NCI-H128 (cell line): ENCODE measurements around the gene SAMD3.
"Not testable (repeated sequence)": the region's sequence is repeated elsewhere in the genome, so short reads cannot be mapped to it uniquely, and the experiment has no call there.

Experiments used
- DNase-seq: peaks from one replicate; lab custom pipeline; 2025; ENCODE audit not compliant: unreplicated experiment; lab: John Stamatoyannopoulos, UW

SAMD3 gene

GRCh38 chr6:130138116-130138908, 84.4 kb downstream of the SAMD3 start:
- DNase-seq: no peak

DNA sequence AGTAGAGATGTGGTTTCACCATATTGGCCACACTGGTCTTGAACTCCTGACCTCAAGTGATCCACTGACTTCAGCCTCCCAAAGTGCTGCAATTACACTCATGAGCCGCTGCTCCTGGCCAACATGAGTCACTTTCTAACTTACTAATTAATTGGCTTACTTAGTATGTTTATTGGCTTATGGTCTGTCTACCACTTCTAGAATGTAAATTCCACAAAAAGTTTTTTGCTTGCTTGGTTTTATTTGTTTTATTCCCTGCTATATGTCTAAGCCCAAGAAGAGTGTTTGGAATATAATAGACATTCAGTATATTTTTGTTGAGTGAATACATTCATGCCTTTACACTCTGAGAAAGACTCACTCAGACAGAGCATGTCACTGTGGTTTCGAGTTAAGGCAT, 86.0 kb downstream of the SAMD3 start:
- DNase-seq: no peak

GRCh38 chr6:130134582-130134981, 88.2 kb downstream of the SAMD3 start:
- DNase-seq: no peak

GRCh38 chr6:130132286-130132701, 90.5 kb downstream of the SAMD3 start:
- DNase-seq: no peak

DNA sequence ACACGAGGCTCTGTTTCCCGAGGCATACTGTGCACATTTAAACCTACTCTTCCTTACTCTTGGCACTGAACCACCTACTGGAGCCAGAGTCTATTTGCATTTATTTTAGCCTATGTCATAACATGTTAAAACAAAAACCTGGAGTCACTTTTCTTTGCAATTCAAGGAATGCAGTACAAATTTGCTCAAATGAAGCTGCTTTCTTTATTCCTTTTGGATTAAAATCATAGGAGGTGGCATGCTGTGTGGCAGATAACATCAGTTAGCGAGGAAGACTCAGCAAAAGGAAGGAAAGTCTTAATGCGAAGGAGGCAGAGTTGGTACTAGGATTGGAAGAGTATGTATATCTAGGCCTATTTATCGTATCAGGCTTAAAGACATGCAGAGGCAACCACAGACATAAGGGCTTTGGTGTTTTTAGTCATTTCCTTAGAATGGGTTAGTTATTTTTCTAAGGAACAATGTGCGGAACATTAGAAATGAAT, 92.9 kb downstream of the SAMD3 start:
- DNase-seq: no peak

DNA sequence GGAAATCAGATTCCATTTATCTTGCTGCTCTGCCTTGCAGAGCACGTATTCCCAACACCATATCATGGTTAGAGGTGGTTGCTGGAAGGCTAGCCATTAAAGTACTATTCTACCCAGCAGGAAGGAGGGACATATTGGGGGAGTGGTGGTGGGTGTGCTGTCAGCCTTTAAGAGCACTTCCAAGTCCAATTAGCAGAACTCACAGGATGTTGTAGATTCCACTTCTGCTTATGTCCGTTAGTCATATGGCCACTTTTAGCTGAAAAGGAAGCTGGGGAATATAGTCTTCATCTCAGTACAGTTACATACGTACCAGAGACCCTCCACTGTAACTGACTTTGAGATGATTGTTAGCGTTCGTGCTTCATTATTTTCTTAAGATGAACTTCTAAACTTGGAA, 94.4 kb downstream of the SAMD3 start:
- DNase-seq: no peak

DNA sequence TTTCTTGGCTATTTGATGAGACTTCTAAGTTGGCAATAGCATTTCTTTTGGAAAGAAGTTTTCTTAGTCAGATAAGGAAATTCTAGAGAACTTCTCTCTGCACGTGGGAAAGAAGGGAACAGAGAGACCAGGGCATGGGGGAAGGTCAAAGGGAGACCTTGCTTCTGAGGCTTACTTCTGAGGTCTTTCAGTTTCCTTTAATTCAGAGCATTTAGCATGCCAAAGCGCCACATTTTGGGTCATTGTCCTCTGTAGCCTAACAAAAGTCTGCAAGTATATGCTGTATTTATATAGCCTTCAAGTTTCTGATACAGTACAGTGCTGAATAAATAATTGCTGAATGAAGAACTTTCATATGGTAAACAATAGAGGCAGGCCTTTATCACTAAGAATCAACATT, 95.6 kb downstream of the SAMD3 start:
- DNase-seq: no peak

DNA sequence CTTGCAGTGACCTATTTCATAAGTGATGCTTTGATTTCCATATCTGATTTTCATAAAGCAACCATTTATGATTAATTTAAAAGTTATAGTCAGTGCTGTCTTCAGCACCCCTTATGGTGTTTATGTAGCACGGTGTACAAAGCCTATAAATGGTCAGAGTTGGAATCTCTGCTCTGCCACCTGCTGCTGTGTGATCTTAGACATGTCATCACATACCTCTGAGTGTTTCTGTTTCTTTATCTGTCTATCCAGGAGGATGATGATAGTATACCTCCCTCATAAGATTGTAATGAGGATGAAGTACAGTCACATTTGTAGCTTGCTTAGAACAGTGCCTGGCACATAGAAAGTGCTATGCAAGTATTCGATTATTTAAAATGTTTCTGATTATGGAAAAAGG, 100.5 kb downstream of the SAMD3 start:
- no peak for DNase-seq

DNA sequence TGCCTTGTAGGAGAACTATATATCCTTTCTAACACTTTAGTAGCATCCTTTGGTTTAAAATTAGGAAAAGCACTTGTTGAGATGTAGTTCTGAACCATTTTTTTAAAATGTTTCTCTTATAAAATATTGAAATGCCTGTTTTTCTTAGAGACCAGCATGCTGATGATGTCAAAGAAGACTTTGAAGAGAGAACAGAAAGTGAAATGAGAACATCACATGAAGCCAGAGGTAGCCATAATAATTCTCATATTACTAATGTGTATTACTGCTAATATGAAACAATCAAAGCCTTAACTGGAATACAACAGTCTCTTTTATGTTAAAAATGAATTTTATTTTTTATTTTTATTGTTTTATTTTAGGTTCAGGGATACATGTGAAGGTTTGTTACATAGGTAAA, 102.0 kb downstream of the SAMD3 start:
- DNase-seq: no peak

DNA sequence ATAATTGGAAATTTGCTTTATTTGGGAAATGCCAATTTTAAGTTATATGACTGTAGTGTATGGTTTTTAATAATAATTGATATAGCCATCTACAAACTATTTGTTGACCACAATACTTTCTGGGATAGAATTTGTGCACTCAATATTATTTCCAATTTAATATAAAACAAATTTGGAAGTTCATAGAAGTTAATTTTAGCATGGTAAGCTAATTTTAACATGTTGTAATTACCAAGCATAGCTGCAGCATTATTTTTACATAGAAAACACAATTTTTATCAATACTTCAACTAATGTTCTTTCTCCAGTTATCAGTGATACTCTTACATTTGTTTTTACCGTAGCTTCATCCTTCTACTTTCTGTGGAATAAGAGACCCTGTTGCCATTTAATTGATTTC, 103.5 kb downstream of the SAMD3 start:
- DNase-seq: no peak

DNA sequence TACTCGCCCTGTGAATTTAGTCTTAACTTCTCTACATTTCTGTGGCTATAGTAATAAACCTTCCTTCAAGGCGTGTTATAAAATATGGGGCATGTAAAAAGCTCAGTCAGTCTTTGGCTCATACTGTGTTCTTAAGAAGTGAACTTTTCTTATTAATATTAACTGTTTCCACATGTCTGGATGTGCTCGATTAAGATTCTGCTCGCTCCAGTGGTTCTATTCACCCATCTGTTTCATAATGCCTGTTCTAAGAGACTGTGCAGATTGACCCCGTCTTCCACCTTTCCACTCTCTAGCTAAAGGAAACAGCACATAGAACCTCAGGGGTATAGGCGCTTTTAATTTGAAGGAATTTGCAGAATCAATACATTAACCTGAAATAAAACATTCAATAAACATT, 104.5 kb downstream of the SAMD3 start:
- no peak for DNase-seq

DNA sequence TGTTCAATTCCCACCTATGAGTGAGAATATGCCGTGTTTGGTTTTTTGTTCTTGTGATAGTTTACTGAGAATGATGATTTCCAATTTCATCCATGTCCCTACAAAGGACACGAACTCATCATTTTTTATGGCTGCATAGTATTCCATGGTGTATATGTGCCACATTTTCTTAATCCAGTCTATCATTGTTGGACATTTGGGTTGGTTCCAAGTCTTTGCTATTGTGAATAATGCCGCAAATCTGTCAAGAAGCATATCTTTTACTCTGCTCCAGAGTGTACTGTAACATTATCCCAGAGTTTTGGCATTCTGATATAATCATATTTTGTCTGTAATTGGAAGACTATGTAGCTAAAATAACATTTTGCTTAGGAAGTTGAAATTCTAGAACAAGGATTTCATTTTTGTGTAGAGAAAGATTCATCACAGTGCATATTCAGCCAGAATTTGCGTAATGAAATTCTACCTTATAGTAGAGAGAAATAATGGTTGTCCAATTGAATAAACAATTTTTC, 105.5 kb downstream of the SAMD3 start:
- DNase-seq: not testable (repeated sequence)

GRCh38 chr6:130116273-130116672, 106.5 kb downstream of the SAMD3 start:
- no peak for DNase-seq

DNA sequence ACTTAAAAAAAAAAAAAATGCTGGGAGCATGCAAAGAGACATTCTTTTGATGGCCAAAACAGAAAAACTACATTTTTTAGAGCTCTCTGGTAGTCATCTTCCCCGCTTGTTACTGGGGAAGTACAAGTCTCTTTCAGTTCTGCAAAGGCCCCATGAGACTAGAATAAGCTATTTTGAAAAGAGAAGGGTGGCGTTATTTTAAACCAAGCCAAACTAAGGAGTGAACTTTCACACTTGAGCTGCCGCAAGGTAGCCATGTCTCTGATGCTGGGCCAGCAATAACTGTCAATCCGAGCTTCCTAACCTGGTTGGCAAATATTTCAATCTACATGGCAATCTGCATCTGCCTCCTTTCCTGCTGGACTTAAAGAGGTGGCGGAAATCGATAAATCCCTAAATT, 107.7 kb downstream of the SAMD3 start:
- DNase-seq: no peak

DNA sequence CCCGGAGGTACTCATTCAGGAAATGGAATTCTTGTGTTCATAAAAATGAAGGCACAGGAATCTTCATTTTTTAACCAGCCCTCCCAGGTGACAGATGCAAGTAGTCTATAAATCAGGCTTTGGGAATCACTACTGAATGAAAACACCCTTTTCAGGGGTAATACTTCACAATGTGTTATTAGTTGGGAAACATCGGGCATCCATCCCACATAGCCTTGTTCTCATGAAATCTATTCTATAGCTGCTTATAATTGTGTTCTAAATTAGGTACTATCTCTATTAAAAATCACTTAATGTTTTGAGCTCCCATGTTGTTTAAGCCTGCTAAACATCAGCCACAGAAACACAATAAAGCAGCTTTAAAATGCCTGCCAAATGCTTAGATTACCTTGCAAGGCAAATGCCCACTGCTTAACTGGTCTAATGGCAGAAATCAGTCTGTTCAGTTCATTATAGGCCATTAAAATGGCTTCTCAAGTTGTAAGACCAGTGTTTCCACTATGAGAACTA, 109.5 kb downstream of the SAMD3 start:
- no peak for DNase-seq

DNA sequence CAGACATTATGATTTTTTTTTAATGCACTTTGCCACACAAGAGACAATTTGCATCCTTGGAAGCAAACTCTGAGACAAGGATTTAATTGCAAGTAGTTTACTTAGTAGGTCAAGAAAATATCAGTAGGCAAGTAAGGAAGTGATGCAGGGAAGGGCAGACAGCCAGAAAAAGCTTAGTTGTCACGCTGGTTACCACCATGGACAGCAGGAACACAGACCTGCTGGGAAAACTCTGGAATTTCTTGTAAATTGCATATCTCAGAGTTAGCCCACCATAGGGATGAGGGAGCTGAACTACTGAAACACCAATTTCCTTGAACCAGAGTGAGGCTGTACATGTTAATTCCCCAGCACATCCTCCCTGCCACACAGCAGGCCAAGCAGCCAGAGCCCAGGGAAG, 111.7 kb downstream of the SAMD3 start:
- DNase-seq: no peak

DNA sequence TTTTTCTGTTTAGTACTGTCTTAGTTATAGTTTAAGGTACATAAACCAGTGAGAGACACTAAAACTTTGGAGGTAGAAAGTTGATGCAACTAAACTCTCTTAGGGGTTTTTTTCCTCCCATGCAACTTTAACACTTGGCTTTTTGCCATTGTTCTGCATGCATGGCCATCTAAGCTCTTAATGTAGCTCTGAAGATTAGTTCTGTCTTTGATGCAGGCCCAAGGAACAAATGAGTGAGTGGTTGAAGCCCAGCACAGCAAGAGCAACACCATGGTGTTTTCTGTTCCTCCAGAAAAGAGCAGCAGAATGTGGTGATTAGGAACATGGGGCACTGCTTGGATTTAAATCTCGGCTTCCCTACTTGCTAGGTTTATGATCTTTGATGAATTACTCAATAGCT, 115.0 kb downstream of the SAMD3 start:
- DNase-seq: no peak

- no peak for DNase-seq
These were observed 116.6 kb downstream of the SAMD3 start for GRCh38 chr6:130105996-130106704.

DNA sequence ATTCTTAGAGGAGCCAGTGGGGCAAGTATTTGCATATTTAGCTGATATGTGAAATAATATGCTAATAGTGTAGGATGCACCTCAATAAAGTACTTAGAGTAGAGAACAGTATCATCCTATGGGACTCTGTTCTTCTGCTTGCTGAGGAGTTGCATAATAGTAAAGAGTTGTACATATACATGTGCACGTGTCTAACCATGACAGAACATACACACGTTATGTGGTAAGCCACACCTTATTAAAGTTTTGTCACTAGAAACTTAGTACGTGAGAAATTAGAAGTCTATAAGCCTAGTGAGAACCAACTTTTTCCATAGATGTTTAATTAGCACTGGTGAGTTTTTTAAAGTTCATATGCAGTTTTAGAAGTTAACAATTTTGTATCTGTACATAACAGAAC, 123.6 kb downstream of the SAMD3 start:
- DNase-seq: no peak

- no peak for DNase-seq
These were observed 124.4 kb downstream of the SAMD3 start for GRCh38 chr6:130098317-130098716.
